CD4-positive, alpha-beta T cell (primary cell): Measurements from ENCODE around the gene FARP1. TPM values are rescaled to one million over a fixed set of nuclear protein-coding genes. Genes with fewer than 3 reads are reported as not detected.

Experiments used
- ATAC-seq: fragments of 200-7000 bp; cut with Tn5 transposase; one replicate; pipeline ENCODE4 v1.10.0; 2022; ENCODE audit warnings: mild to moderate bottlenecking; ENCODE audit not compliant: poor library complexity
- CTCF ChIA-PET: fragments of 350-600 bp; sonication (Branson Sonifier 250); formaldehyde crosslinking; loops from one replicate; lab custom pipeline; 2021; ENCODE audit warnings: antibody characterized with exemption, inconsistent platforms; lab: Charles Lee
- POLR2A ChIA-PET: fragments of 350-600 bp; sonication (Branson Sonifier 250); formaldehyde crosslinking; loops from one replicate; lab custom pipeline; 2021; ENCODE audit warnings: antibody characterized with exemption, inconsistent platforms; lab: Charles Lee
- DNase-seq, 14 experiments: peaks; one replicate each; pipeline ENCODE4 v3.0.0-alpha.2; 2013 to 2020; ENCODE audit warnings: mixed read lengths in 2 of 14
- H3K27ac ChIP-seq, 2 donors: one replicate each; pipeline versions ENCODE4 v1.5.1 to v1.7.0; 2013; ENCODE audit warnings: low read length in 2 of 2, low read depth in 1 of 2, mild to moderate bottlenecking in 1 of 2
- H3K27me3 ChIP-seq, 2 experiments: 1 replicate in 1 of 2; 2 replicates in 1 of 2; pipeline versions ENCODE4 v1.6.1 to v1.7.0; 2013; ENCODE audit warnings: low read length in 2 of 2, control low read depth in 1 of 2, mild to moderate bottlenecking in 1 of 2, moderate library complexity in 1 of 2; ENCODE audit not compliant: insufficient read depth in 2 of 2, control insufficient read depth in 1 of 2
- H3K36me3 ChIP-seq: one replicate; pipeline ENCODE4 v1.6.1; 2013; ENCODE audit warnings: low read length, control low read depth; ENCODE audit not compliant: insufficient read depth
- H3K4me1 ChIP-seq: one replicate; pipeline ENCODE4 v1.6.1; 2013; ENCODE audit warnings: low read length, control low read depth; ENCODE audit not compliant: insufficient read depth
- H3K4me3 ChIP-seq: one replicate; pipeline ENCODE4 v1.5.1; 2013; ENCODE audit warnings: mild to moderate bottlenecking, low read length, moderate library complexity
- H3K9me3 ChIP-seq, 2 experiments: 1 replicate in 1 of 2; 2 replicates in 1 of 2; pipeline versions ENCODE4 v1.6.1 to v1.7.0; 2013; ENCODE audit warnings: low read length in 2 of 2, mild to moderate bottlenecking in 2 of 2, control low read depth in 1 of 2, moderate library complexity in 1 of 2; ENCODE audit not compliant: control insufficient read depth in 1 of 2, insufficient read depth in 1 of 2
- H3K27ac Mint-ChIP-seq: one replicate; pipeline ENCODE4 v1.8.0; 2020; ENCODE audit warnings: mixed read lengths
- H3K27me3 Mint-ChIP-seq: one replicate; pipeline ENCODE4 v1.8.0; 2021; ENCODE audit warnings: mixed read lengths
- H3K36me3 Mint-ChIP-seq: one replicate; pipeline ENCODE4 v1.8.0; 2021; ENCODE audit warnings: low read depth, mixed read lengths
- H3K4me1 Mint-ChIP-seq: one replicate; pipeline ENCODE4 v1.8.0; 2021; ENCODE audit warnings: low read depth, mixed read lengths
- H3K4me3 Mint-ChIP-seq: one replicate; pipeline ENCODE4 v1.8.0; 2020; ENCODE audit warnings: mild to moderate bottlenecking, mixed read lengths
- H3K9me3 Mint-ChIP-seq: one replicate; pipeline ENCODE4 v1.8.0; 2020; ENCODE audit warnings: mixed read lengths
- CTCF ChIP-seq: fragments of 200-600 bp; IDR thresholded peaks from one replicate; pipeline ENCODE4 v1.8.0; 2022; ENCODE audit warnings: antibody characterized with exemption, mild to moderate bottlenecking
- intact Hi-C, 2 experiments: fragments of 100-400 bp; cut with DNase I in 1 of 2; cut with micrococcal nuclease in 1 of 2; formaldehyde crosslinking; loops; one replicate each; pipeline versions ENCODE4 v1.15.1 to v1.9.0; 2023 to 2025; cut with DNase I, micrococcal nuclease
- total RNA-seq, 174 experiments: library from RNA in 2 of 174; stranded (reverse) in 2 of 174; gene quantifications; one replicate each; pipeline ENCODE4 v1.2.3 and lab custom pipeline; 2021 to 2026

Gene FARP1
- total RNA-seq, 2 experiments from 2014 or later: 0.30 TPM; not detected in 1

GRCh38 chr13:98263841-98264240 is 120.9 kb downstream of the FARP1 start:
- H3K4me1 Mint-ChIP-seq: no peaks in the 10 kb centered on the region
- intact Hi-C loops: no loop called here

GRCh38 chr13:98264877-98265276 is 122.0 kb downstream of the FARP1 start:
- ChIA-PET CTCF (no interaction called here), POLR2A (no interaction called here)
- Mint-ChIP-seq H3K27ac (no peak overlapping the region), H3K9me3 (no peaks in the 10 kb centered on the region), H3K4me3 (no peak overlapping the region), H3K4me1 (no peaks in the 10 kb centered on the region), H3K27me3 (no peaks in the 10 kb centered on the region), H3K36me3 (no peaks in the 10 kb centered on the region)
- ATAC-seq (no peak), DNase-seq (no peak)
- intact Hi-C loops: no loop called here
- H3K27me3 ChIP-seq: no peaks in the 10 kb centered on the region
- TF ChIP-seq CTCF: no peak
- H3K4me1 ChIP-seq: no peaks in the 10 kb centered on the region
- no peak overlapping the region for H3K4me3 ChIP-seq
- H3K27ac ChIP-seq: no peak overlapping the region
- no peaks in the 10 kb centered on the region for H3K36me3 ChIP-seq
- no peaks in the 10 kb centered on the region for H3K9me3 ChIP-seq

More at GRCh38 chr13:98263841-98264240, 120.9 kb downstream of the FARP1 start:
- H3K27ac Mint-ChIP-seq: no peak overlapping the region
- no peaks in the 10 kb centered on the region for H3K36me3 ChIP-seq
- no peaks in the 10 kb centered on the region for H3K4me1 ChIP-seq
- ChIA-PET CTCF (no interaction called here), POLR2A (no interaction called here)
- H3K4me3 ChIP-seq: no peak overlapping the region
- H3K27me3 ChIP-seq: no peaks in the 10 kb centered on the region
- H3K4me3 Mint-ChIP-seq: no peak overlapping the region
- no peaks in the 10 kb centered on the region for H3K9me3 ChIP-seq
- no peaks in the 10 kb centered on the region for H3K36me3 Mint-ChIP-seq
- ATAC-seq (no peak), DNase-seq (no peak)
- no peak for TF ChIP-seq CTCF
- H3K27ac ChIP-seq: no peak overlapping the region
- H3K9me3 Mint-ChIP-seq: no peaks in the 10 kb centered on the region
- H3K27me3 Mint-ChIP-seq: no peaks in the 10 kb centered on the region

GRCh38 chr13:98265692-98266551 is 123.0 kb downstream of the FARP1 start:
- H3K27ac ChIP-seq: no peak overlapping the region
- Mint-ChIP-seq H3K27ac (no peak overlapping the region), H3K27me3 (no peaks in the 10 kb centered on the region), H3K4me3 (no peak overlapping the region), H3K36me3 (no peaks in the 10 kb centered on the region), H3K4me1 (no peaks in the 10 kb centered on the region), H3K9me3 (no peaks in the 10 kb centered on the region)
- intact Hi-C loops: no loop called here
- ATAC-seq: no peak
- ChIA-PET POLR2A (no interaction called here), CTCF (no interaction called here)
- no peaks in the 10 kb centered on the region for H3K4me1 ChIP-seq
- no peak overlapping the region for H3K4me3 ChIP-seq
- no peaks in the 10 kb centered on the region for H3K9me3 ChIP-seq
- no peaks in the 10 kb centered on the region for H3K36me3 ChIP-seq
- H3K27me3 ChIP-seq: no peaks in the 10 kb centered on the region
- DNase-seq: no peak
- no peak for TF ChIP-seq CTCF
